22Rv1 (cell line): ENCODE measurements around the gene FBXL19.

ENCODE experiments used
- H3K27ac ChIP-seq: fragments of 450-650 bp; 2 replicates; pipeline ENCODE4 v1.5.1; 2017
- ZFX ChIP-seq: fragments of 450-650 bp; IDR thresholded peaks from 2 replicates; pipeline ENCODE4 v1.6.1; 2017; ENCODE audit warnings: antibody characterized with exemption, borderline replicate concordance
- TF ChIP-seq, protein P1 (sequence below): fragments of 450-650 bp; IDR thresholded peaks from 2 replicates; pipeline ENCODE4 v1.5.1; 2017; ENCODE audit warnings: mild to moderate bottlenecking

The FBXL19 gene

DNA sequence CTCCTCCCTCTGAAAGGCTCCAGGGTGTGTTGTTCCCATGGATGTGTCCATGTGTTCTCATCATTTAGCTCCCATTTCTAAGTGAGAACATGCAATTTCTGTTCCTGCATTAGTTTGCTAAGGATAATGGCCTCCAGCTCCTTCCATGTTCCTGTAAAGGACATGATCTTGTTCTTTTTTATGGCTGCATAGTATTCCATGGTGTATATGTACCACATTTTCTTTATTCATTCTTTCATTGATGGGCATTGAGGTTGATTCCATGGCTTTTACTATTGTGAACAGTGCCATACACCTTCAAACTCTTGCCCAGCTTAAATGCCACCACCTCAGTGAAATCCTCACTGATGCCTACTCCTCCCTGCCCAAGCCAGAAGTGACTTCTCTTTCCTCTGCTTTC is 21.0 kb downstream of the FBXL19 start:
- no peak overlapping the region for H3K27ac ChIP-seq
- TF ChIP-seq, protein P1, sequence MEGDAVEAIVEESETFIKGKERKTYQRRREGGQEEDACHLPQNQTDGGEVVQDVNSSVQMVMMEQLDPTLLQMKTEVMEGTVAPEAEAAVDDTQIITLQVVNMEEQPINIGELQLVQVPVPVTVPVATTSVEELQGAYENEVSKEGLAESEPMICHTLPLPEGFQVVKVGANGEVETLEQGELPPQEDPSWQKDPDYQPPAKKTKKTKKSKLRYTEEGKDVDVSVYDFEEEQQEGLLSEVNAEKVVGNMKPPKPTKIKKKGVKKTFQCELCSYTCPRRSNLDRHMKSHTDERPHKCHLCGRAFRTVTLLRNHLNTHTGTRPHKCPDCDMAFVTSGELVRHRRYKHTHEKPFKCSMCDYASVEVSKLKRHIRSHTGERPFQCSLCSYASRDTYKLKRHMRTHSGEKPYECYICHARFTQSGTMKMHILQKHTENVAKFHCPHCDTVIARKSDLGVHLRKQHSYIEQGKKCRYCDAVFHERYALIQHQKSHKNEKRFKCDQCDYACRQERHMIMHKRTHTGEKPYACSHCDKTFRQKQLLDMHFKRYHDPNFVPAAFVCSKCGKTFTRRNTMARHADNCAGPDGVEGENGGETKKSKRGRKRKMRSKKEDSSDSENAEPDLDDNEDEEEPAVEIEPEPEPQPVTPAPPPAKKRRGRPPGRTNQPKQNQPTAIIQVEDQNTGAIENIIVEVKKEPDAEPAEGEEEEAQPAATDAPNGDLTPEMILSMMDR: no peak
- no peak for TF ChIP-seq ZFX

DNA sequence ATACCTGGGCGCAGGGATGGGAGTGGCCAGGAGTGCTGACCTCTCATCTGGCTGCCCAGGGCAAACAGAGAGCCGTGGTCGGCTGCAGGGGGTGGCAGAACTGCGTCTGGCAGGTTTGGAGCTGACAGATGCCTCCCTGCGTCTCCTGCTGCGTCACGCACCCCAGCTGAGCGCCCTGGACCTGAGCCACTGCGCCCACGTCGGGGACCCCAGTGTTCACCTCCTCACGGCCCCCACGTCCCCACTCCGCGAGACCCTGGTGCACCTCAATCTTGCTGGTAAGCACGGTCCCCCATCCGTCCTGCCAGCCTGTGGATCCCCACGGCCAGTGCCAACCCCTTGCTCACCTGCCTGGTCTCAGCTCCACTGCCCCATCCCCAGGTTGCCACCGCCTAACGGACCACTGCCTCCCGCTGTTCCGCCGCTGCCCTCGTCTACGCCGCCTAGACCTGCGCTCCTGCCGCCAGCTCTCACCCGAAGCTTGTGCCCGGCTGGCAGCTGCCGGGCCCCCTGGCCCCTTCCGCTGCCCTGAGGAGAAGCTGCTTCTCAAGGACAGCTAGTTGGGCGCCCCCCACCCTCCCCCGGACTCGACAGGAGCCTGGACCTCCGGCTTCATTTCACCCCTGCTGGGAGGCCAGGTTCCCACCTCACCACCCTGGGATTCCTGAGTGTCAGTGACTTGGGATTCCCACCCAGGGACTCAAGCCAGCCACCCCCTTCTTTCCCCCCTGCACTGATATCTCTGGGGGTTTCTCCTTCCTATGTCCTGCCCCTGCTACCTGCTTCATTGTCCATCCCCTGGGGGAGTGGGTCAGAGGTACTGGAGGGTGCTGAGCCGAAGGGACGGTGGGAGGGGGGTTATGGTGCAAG is 23.5 kb downstream of the FBXL19 start:
- TF ChIP-seq ZFX: no peak
- TF ChIP-seq, protein P1: no peak
- no peak overlapping the region for H3K27ac ChIP-seq

DNA sequence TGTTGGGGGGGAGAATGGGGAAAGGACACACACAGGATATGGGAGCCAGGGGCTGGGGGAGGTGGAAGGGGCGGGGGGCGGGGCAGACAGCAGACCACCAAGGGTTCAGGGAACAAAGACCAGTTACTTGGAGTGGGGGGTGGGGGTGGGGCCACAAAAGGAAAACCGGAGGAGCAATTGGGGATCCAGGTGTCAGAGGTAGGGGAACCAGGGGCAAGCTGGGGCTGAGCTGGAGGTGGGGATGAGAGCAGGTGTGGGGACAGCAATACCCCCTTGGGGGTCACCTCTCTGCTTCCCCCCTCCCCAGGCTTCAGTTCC is 24.1 kb downstream of the FBXL19 start:
- no peak for TF ChIP-seq ZFX
- TF ChIP-seq, protein P1: no peak
- no peak overlapping the region for H3K27ac ChIP-seq

DNA sequence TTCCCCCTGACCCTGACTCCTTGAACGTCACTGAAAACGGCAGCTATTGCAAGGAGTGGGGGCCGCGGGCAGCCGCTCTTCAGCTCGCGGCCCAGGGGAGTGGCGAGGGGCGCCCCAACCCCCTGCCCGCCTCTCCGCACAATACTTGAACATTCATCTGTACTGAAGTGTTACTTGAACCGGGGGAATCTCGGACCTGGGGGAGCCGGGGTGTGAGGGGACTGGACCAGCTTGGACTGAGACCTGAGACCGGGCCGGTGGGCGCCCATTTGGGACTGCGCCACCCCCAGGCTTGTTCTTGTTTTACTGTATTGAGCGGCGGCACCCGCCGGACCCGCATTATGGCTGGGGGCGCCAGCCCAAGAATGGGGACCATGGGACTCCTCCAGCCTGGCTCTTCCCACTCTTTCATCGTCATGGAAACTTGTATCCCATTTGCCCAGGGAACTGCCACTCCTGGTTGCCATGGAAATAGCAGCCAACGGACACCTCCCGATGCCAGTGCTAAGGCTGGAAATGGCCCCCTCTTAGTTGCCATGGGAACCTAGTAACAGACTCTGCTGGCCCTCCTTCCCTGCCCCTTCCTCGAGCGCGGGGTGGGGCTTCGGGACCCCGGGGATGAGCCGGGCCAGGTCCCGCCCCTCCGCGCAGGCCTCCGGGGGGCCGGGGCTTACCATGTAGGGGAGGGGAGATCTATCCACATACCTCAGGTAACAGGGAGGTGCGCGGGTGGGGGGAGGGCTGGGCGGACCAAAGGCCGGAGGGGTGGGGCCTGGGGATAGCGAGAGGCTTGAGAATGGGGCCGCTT is 24.7 kb downstream of the FBXL19 start:
- TF ChIP-seq, protein P1: no peak
- no peak for TF ChIP-seq ZFX
- peak overlapping the region; percentile 73 for H3K27ac ChIP-seq

DNA sequence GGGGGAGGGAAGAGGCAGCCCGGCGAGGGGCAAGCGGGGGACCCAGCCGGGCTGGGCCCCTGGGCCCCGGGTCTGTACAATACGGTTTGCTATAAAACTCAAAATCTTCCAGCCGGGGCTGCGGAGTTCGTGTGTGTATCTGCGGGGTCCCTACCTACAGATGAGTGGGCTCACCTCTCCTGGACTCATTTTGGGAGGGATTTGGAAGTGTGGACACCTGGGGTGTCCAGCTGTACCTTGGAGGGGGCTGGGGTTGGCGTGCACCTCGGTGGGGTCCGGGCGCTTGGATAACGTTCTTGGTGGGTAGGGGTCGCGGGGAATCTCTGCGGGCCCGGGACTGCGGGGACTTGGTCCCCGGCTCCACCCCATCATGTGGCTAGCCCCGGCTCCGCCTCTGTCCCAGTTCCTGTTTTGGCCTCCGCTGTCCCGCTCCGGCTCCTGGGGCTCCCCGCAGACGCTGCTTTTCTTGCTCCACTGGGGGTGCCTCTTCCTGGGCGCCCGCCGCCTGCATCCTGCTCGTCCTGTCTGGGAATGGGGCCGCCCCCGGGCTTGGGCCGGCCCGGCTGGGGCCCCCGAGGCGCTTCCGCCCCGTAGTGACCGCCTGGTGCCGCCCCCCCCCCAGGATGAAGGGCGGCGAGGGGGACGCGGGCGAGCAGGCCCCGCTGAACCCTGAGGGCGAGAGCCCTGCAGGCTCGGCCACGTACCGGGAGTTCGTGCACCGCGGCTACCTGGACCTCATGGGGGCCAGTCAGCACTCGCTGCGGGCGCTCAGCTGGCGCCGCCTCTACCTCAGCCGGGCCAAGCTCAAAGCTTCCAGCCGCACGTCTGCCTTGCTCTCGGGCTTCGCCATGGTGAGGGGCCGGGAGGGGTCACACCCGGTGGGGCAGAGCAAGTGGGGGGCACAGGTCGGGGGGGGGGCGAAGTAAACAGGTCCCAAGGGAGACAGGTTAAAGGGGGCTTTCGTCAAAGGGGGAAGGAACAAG is 25.6 kb downstream of the FBXL19 start, which contains the start of gene ORAI3:
Gene ORAI3, plus strand, starts transcription at position 402 of the 983 bp plus-strand sequence. Its CDS starts 222 bp downstream, at position 624.
- TF ChIP-seq, protein P1: no peak
- TF ChIP-seq ZFX: no peak
- peak within 1 kb of the TSS; percentile 73 for H3K27ac ChIP-seq

DNA sequence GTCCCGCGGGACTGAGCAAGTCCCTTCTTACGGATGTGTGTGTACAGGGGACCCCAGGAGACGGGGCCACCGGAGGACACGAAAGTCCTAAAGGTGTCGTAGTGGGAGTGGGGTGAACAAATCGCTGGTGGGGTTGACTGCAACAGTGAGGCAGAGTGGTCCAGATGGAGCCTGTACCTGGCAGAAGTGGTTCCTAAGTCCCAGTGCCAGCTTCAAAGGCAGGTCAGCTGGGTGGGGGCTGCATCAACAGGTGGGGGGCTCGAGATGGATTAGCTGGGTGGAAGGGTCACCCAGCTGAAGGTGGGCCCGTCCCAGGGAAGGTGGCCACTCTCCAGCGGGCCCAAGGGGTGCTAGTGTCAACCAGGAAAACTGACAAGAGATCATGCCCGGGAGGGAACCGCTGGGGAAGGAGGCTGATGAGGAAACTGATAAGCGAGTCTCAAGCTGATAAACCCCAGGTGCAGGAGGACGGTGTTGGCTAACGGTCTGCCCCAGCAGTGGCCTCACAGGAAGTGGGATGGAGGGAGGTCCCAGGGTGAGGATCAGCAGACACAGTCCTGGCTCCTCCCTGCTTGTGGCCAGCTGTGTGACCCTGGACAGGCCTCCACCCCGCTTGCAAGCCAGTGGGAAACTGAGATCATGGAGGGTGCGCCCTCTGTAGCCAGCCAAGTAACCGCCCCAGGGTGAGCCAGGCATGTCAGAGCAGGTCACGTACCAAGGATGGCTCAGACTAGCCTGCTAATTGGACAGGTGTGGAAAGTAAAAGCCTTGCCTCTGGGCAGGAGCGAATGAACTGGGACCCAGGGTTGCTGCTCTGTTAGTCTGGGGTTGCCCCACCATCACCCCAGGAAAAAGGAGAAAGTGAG is 26.5 kb downstream of the FBXL19 start:
- no peak for TF ChIP-seq ZFX
- TF ChIP-seq, protein P1: no peak
- H3K27ac ChIP-seq: peak overlapping the region; percentile 73
